Nucleus accumbens (tissue), 56 donors: ENCODE measurements around the gene IDUA.
A peak's percentile ranks its signal among the peaks of the same experiment; 100 is the strongest.
"Not testable (repeated sequence)": the region's sequence is repeated elsewhere in the genome, so short reads cannot be mapped to it uniquely, and the experiment has no call there.

Source experiments
- DNase-seq, 56 donors: peaks; one replicate each; lab custom pipeline; 2025; lab: John Stamatoyannopoulos, UW

Gene IDUA

DNA sequence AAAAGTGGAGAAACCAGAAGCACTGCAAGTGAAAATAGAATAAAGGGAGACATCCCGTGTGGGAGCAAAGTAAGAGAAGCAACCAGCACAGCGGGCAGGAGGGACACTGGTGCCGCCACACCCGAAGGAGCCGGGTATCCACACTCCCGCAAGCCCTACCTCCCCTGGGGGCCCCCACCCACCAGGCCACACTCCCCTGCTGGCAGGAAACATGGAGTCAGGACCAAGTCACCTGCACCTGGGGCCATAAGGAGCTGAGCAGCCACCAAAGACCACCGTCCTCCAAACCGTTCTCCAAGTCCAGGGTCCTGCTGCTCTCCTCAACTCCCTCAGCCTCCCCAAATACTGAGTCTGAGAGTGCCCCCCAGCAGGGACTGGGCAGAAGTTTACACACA lies 55.1 kb downstream of the IDUA start:
- no peak for DNase-seq

DNA sequence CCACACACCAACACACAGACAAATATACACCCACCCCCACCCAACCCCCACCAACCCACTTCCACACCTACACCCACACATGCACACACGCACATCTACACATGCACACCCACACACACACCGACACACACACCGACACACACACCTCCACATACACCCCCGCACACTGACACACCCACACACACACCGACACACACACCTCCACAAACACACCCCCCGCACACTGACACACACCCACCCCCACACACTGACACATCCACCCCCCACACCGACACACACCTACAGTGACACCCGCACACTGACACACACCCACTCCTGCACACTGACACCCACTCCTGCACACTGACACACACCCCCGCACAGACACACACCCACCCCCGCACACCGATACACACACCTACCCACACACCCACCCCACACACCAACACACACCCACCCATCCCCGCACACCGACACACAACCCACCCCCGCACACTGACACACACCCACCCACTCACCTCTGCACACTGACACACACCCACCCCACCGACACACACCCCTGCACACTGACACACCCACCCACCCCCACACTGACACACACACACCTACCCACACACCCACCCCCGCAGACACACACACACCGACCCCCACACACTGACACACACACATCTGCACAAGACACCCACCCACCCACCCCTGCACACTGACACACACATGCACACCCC lies 55.7 kb downstream of the IDUA start:
- DNase-seq: peak in 1 of 56 donors; percentile 46

DNA sequence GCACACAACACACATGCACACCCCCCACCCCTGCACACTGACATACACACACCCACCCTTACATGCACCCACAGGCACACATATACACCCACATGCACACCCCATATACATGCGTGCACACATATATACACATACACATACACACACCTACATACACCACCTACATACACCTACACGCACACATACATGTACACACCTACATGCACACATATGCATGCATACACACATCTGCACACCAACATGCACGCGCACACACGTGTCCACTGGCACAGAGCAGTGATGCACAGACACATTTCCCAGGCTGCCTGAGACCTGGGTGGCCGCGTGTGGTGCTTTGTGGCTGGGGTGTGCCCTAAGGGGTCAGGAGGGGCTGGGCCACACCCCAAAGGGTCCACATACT lies 56.3 kb downstream of the IDUA start:
- DNase-seq: no peak

DNA sequence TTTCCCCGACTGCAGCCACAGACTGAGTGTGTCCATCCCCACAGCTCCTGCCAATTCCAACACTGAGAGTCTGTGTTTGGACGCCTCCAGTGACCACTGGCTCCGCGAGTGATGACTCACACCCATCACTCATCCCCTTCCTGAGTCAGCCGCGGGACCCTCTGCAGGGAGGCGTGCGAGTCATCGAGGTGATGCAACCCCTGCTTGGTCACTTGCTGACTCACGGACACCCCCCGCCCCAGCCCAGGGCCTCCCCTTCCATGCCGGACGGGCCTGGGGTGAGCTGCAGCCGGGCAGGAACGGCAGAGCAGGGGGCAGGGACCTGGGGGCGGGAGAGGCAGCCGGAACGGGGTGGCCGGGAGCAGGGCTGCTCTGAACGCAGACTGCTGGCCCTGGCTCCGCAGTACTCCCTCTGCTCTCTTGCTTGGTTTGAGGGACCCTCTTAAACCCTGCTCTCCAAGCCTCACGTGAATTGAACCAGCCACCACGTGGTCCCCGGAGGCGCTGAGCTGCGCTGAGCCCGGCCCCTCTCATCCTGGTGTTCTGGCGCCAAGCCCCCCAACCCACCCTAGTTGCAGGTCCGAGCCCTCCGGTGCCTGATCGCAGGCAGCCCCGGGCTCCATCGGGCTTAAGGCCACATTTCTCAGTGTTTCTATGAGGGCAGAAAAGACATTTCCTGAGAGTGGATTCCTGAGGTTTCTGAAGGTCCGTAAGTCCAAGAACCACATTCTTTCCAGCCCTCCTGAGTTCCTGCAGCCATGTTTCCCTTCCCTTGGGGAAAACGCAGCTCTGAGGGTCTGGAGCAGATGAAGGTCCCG lies 57.0 kb downstream of the IDUA start:
- peak in 42 of 56 donors; percentile 13 to 97 (median 52) for DNase-seq

DNA sequence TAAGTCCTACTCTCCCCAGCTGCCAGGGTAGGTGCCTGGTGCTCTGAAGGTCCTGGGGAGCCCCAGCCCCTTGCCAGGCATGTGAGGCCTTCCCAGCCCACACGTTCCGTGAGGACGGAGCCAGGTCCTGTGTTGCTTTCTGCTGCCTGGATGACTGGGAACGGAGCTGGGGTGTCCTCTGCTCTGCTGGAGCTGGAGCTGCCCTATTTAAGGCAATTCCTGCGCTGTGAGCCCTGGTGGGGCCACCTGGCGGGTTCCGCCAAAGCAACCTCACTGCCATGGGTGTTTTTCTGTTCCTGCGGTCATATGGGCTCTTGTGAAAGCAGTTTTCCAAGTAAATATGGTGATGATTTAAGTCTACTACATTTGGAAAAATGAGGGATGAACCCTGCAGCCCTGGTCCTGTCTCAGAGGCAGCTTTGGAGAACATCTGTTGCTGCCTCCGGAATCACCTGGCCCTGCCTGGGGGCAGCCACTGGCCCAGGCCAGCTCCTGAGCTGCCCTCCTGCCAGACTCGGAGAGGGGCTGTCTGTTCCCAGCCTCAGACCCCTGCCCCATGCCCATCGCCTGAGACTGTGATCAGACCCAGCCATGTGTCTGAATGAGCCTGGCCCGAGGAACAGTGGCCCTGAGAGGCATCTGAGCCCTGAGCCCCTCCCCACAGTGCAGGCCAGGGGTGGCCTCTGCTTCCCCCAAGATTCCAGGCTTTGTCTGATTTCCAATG lies 57.8 kb downstream of the IDUA start:
- no peak for DNase-seq

DNA sequence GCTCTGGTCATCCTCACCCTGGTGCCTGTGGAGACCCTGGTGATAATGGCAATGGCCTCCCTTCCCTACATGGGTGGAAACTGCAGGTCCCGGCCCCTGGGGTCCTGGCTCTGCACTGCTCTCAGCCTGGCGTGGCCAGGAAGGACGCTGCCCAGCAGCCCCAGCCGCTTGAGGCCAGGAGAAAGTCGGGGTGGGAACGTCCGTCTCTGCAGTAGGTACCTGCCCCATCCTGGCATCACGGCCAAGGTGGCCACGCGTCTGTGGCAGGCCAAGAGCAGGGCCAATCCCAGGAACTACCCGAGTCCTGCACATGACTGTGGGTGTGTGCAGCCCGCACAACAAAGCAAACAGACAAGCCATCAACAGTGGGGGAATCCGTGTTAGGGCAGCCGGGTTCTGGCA lies 58.4 kb downstream of the IDUA start:
- DNase-seq: no peak

DNA sequence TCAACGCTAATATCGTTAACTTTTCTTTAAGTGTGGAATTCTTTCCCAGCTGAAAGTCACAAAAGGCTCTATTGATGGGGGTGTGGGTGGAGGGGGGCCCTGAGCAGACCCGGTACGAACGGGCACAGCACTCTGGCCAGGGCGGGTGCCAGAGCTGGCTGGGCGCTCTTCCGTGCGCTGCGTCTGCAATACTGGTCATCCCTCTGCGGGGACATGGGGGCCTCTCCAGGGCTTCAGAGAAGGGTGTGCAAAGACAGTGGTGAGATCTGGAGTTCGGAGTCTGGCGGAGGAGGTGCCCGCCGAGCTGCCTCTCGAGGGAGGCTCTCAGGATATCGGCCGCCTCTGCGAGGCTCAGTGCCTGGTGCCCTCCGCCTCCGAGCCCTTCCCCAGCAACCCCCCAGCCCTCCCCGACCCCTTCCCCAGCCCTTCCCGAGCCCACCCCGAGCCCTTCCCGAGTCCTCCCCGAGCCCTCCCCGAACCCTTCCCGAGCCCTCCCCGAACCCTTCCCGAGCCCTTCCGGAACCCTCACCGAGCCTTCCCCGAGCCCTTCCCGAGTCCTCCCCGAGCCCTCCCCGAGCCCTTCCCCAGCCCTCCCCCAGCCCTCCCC lies 58.9 kb downstream of the IDUA start:
- DNase-seq: peak in 9 of 56 donors; percentile 36 to 68 (median 57)

DNA sequence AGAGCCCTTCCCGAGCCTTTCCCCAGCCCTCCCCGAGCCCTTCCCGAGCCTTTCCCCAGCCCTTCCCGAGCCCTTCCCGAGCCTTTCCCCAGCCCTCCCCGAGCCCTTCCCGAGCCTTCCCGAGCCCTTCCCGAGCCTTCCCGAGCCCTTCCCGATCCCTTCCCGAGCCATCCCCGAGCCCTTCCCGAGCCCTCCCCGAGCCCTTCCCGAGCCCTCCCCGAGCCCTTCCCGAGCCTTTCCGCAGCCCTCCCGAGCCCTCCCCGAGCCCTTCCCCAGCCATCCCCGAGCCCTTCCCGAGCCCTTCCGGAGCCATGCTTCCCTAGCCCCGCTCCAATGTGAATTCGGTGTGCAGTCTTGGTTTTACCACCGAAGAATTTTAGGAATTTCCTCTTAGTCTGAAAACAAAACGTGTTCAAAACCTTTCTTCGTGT lies 59.8 kb downstream of the IDUA start:
- peak in 43 of 56 donors; percentile 16 to 83 (median 63) for DNase-seq

DNA sequence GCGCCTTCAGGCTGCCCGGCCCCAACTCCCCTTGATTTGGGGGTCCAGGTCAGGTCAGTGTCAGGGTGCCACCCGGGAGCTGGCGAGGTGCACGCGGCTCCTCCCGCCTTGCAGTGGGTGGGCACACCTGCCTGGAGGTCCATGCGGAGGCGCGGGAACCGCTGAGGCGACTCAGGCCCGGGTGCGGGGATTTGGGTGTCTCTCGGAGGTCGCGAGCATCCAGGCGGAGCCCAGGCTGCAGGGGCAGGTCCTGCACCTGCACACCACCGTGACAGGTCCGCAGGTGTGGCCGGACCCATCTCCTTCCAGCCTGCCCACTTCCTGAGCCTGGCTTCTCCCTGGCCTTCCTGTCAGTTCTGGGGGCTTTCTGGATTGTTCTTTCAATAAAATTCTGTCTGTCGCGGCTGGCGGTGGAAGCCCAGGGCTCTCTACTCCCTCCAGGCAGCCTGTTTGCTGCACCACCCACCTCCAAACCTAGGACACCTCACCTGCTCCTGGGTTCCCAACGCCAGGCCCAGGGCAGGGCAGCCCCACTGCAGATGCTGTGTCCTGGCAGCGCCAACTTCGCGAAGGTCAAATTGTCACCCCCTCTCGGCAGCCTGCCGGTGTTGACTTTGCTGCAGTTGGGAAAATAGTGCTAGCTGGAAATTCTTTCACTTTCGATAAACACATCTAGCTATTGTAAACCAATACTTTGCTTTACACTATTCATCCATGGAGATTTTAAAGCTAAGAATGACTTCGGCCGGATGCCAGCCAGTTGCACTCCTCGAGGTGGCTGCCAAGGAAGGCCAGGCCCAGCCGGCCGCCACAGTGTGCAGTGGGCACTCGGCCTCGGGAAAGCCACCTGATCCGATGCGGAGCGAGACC lies 60.5 kb downstream of the IDUA start:
- DNase-seq: no peak

DNA sequence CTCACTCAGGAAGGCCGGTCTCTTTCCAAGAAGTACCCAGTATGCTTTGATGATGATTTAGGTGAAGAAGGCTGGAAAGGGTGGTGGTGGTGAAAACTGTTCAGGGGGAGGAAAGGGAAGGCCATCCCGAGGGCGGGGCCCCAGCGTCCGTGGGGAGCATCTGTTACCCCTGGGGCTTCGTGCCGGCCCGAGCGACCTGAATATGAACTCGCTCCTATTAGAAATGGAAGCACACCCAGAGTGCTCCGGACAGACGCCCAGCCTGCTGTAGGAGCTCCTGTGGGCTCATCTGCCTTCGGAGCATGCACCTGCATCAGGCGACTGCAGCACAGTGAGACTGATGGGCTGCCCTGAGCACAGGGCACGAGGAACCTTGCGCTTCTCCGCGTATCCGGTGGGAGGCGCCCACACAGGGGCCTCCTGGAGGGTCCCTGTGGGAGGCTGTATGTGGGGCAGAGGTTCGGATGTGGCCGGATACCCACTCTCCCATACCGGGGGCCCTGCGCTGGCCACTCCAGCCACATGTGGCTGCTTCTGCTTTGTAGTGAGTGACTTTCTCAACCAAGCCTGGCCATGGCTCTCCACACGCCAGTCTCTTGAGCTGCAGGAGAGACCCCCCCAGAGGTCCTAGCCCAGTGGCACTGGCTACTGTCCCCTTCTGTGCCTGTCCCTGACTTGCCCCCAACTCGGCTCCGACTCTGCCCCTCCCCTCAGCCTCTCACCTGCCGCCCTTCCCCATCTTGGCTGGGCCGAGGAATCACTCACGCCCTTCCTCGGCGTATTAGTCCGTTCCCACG lies 61.3 kb downstream of the IDUA start:
- DNase-seq: no peak

DNA sequence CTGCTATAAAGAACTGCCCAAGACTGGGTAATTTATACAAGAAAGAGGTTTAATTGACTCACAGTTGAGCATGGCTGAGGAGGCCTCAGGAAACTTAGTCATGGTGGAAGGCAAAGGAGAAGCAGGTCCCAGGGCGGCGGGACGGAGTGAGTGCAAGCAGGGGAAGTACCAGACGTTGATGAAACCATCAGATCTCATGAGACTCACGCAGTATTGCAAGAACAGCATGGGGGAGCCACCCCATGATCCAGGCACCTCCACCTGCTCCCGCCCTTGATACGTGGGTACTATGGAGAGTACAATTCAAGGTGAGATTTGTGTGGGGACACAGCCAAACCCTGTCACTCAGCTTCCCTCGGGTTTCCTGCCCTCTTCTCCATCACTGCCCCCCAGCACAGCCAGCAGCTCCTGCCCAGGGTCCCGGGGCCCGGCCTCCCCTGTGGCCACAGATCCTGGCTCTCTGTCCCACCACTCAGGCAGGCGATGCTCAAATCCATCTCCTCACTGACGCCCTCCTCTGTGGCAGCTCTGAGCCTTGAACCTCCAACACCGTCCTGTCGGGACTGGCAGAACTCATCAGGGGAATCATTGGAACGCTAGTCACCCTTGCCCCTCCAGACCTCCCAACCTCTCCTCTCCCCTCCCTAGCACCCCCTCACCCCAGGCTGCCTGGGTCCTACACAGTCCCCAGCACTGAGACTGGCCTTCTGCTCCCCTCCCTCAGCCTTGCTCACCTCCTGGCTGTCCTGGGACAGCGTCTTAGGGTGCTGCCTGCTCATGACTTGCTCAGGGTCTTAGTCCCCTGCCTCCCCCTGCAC lies 62.1 kb downstream of the IDUA start:
- no peak for DNase-seq

DNA sequence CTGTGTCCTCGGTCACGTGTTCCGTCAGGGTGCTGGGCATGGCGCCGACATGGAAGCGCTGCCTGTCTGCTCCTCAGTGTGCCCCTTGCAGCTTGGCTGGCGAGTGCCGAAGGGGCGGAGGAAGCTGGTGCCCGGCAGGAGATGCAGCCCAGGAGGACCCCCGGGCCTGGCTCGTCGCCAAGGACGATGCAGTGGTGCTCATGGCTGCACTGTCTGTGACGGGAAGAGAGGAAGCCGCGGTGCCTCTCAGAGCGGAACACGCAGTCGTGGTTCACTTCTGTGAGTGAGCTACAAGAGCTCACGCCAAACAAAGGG lies 62.7 kb downstream of the IDUA start:
- no peak for DNase-seq

DNA sequence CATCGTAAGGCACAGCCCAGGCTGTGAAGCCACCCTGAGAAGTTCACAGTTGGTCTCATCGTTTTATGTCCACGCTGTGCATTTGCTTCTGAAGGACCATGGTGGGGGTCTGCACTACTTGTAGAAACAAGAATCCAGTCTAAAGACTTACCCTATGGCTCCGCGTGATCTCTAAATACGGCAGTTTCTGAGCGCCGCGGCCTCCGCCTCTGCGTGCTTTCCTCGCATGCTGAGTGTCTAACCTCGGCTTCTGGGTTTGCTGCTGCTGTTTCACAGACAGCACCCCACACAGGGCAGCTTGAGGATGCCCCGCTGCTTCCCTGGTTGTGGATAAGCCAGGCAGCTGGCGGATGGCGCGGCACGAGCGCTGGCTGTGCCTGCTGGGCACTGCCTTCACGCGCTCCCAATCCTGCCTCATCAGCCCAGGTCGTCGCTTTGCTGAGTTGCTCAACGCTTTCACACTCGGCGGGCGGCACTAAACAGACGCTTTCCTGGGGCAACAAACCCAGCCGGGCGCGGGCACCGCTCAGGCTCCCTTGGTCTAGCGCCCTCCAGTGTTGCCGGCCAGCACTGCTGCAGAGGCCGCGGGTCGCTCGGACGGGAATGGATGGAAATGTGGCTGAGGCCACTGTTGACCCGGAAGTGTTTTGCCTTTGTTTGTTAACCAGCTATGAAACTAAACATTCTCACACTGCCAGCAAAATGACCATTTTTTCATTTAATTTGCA lies 63.8 kb downstream of the IDUA start:
- peak in 30 of 56 donors; percentile 20 to 86 (median 47) for DNase-seq

DNA sequence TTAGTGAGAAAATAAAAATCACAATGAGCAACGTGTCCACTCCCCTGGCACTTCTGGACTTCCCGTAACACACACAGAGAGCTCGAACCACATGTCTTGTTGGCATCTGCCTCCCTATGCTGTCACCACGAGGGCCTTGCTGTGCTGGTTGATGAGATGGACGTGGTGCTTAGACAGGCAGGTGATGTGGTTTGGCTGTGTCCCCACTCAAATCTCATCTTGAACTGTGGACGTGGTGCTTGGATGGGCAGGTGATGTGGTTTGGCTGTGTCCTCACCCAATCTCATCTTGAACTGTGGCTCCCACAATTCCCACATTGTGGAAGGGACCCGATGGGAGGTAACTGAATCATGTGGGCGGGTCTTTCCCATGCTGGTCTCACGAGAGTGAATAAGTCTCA lies 64.6 kb downstream of the IDUA start:
- DNase-seq: no peak

DNA sequence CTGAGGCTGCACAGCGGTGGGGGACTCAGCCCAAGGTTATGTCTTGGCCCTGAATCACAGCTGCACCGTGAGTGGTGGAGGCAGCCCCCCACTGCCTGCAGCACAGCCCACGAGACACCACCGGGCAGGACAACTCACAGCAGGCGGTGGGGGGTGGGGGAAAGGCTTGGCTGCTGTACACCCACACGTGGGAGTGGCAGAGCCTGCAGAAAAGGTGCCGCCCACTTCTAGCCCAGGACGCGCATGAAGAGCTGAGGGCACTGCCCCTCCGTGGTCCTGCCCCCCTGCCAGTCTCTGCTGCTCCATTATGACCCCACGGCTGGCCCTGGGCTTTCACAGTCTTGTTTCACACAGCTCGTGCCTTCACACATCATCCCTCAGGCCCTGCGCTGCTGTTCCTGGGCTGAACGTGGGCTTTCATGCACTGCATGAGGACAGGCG lies 65.4 kb downstream of the IDUA start:
- no peak for DNase-seq

DNA sequence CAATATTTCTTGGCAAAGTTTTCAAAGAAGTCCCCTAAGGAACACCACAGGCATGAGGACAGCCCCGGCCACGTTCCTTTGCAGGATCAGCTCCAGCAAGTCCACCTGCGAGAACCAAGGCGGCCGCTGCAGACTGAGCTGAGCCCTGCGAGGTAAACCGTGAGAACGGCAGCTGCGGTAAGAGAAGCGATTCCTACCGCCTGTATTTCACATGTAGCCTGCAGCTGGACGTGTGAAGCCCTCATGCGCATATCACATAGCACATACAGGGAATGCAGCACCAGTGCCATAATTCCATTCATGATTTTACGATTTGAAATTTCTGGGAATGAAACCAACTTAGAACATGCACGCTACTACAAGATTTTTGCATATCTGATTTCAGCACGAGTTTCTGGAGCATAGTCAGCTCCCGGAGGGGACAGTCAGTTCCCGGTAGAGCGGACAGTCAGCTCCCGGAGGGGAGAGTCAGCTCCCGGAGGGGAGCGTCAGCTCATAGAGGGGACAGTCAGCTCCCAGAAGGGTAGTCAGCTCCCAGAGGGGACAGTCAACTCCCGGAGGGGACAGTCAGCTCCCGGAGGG lies 66.3 kb downstream of the IDUA start:
- no peak for DNase-seq

DNA sequence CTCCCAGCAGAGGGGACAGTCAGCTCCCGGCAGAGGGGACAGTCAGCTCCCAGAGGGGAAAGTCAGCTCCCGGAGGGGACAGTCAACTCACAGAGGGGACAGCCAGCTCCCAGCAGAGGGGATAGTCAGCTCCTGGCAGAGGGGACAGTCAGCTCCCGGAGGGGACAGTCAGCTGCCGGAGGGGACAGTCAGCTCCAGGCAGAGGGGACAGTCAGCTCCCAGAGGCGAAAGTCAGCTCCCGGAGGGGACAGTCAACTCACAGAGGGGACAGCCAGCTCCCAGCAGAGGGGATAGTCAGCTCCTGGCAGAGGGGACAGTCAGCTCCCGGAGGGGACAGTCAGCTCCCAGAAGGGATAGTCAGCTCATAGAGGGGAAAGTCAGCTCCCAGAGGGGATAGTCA lies 67.0 kb downstream of the IDUA start:
- not testable (repeated sequence) for DNase-seq
